Esophagus squamous epithelium (tissue), 4 donors: Measurements from ENCODE around the gene UGT2A2.

Source experiments
- POLR2A ChIP-seq, 4 donors: fragments of 450-650 bp; IDR thresholded peaks; one replicate each; pipeline ENCODE4 v1.6.1; 2017; ENCODE audit warnings: antibody characterized with exemption in 4 of 4, mild to moderate bottlenecking in 4 of 4, moderate library complexity in 3 of 4
- TF ChIP-seq, protein P1 (sequence below), 6 experiments: fragments of 450-650 bp in 4 of 6; fragments of 200-600 bp in 2 of 6; sonication (generic) in 2 of 6; IDR thresholded peaks; one replicate each; pipeline ENCODE4 v1.5.1; 2016 to 2019; ENCODE audit warnings: antibody characterized with exemption in 6 of 6, mild to moderate bottlenecking in 4 of 6, moderate library complexity in 4 of 6

DNA sequence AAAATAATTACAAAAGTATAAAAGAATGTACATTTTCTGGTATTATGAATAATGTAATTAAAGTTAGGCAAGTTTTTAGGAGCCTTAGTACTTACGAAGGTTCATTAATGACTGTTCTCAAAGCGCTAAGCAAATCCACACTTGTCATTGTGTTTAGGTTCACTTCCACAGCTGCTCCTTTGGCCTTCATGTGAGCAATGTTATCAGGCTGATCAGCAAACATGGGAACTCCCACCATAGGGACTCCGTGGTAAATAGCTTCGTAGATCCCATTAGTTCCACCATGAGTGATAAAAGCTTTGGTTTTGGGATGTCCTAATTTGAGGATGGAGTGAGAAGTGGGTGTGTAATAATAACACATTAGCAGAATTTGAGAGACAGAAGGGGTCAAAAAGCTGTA is 45.1 kb downstream of the UGT2A2 start:
- TF ChIP-seq, protein P1, sequence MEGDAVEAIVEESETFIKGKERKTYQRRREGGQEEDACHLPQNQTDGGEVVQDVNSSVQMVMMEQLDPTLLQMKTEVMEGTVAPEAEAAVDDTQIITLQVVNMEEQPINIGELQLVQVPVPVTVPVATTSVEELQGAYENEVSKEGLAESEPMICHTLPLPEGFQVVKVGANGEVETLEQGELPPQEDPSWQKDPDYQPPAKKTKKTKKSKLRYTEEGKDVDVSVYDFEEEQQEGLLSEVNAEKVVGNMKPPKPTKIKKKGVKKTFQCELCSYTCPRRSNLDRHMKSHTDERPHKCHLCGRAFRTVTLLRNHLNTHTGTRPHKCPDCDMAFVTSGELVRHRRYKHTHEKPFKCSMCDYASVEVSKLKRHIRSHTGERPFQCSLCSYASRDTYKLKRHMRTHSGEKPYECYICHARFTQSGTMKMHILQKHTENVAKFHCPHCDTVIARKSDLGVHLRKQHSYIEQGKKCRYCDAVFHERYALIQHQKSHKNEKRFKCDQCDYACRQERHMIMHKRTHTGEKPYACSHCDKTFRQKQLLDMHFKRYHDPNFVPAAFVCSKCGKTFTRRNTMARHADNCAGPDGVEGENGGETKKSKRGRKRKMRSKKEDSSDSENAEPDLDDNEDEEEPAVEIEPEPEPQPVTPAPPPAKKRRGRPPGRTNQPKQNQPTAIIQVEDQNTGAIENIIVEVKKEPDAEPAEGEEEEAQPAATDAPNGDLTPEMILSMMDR (IDR thresholded peaks at IDR 0.05), result no peak
- no peak for TF ChIP-seq POLR2A (IDR thresholded peaks at IDR 0.05)
